Measurements from ENCODE around the gene SLC27A5.
A peak's percentile ranks its signal among the peaks of the same experiment; 100 is the strongest.
"Not testable (repeated sequence)": the region's sequence is repeated elsewhere in the genome, so short reads cannot be mapped to it uniquely, and the experiment has no call there.

Gene SLC27A5

GRCh38 chr19:58519355-58520256 is 7.8 kb upstream of the SLC27A5 start, which contains the start of gene ZBTB45:
TSS of gene ZBTB45 (minus strand) at chr19:58519810. CDS start at chr19:58517673, 2,137 bp downstream.
- peak; percentile 96 for DNase-seq

- peak; percentile 70 for DNase-seq
Observed at GRCh38 chr19:58519087-58519354, 7.2 kb upstream of the SLC27A5 start.

- no peak for DNase-seq
Observed at GRCh38 chr19:58518256-58519086, 6.7 kb upstream of the SLC27A5 start.

- no peak for DNase-seq
Observed at GRCh38 chr19:58516964-58517833, 5.4 kb upstream of the SLC27A5 start.

- no peak for DNase-seq
Observed at GRCh38 chr19:58516246-58516836, 4.5 kb upstream of the SLC27A5 start.

- DNase-seq: no peak
Observed at GRCh38 chr19:58515259-58515658, 3.5 kb upstream of the SLC27A5 start.

- no peak for DNase-seq
Observed at GRCh38 chr19:58514564-58515022, 2.8 kb upstream of the SLC27A5 start.

- DNase-seq: peak; percentile 94
Observed at GRCh38 chr19:58513694-58514563, 2.1 kb upstream of the SLC27A5 start.

GRCh38 chr19:58513213-58513693 is 1.5 kb upstream of the SLC27A5 start:
- no peak for DNase-seq

- no peak for DNase-seq
Observed at GRCh38 chr19:58510084-58510862, 1.5 kb downstream of the SLC27A5 start.

- no peak for DNase-seq
Observed at GRCh38 chr19:58509731-58510083, 2.1 kb downstream of the SLC27A5 start.

- DNase-seq: not testable (repeated sequence)
Observed at GRCh38 chr19:58507602-58508223, 4.1 kb downstream of the SLC27A5 start.

- no peak for DNase-seq
Observed at GRCh38 chr19:58500242-58500641, 11.6 kb downstream of the SLC27A5 start.

- DNase-seq: peak; percentile 99
Observed at GRCh38 chr19:58499021-58499927, 12.5 kb downstream of the SLC27A5 start.

GRCh38 chr19:58498316-58499020 is 13.3 kb downstream of the SLC27A5 start:
- DNase-seq: no peak

- DNase-seq: no peak
Observed at GRCh38 chr19:58497634-58498170, 14.1 kb downstream of the SLC27A5 start.

- no peak for DNase-seq
Observed at GRCh38 chr19:58492265-58492664, 19.5 kb downstream of the SLC27A5 start.

- no peak for DNase-seq
Observed at GRCh38 chr19:58491393-58491792, 20.4 kb downstream of the SLC27A5 start.
